Astrocyte of the cerebellum (primary cell): ENCODE data around the gene C1QTNF9.

Experiments used
- DNase-seq: peaks from one replicate; pipeline ENCODE4 v3.0.0-alpha.2; 2011; ENCODE audit warnings: low read depth
- H3K4me3 ChIP-seq: 2 replicates; pipeline ENCODE4 v1.5.1; 2011; ENCODE audit warnings: mild to moderate bottlenecking, low read depth, low read length, moderate library complexity
- CTCF ChIP-seq: IDR thresholded peaks from 2 replicates; pipeline ENCODE4 v1.5.1; 2012; ENCODE audit warnings: low read length, low read depth, moderate library complexity, mild to moderate bottlenecking; ENCODE audit errors: missing control alignments
- in situ Hi-C: cut with HindIII; loops from 2 replicates; pipeline ENCODE4 v1.10.0; 2017; ENCODE audit warnings: low sequenced_read_pairs

C1QTNF9 gene

GRCh38 chr13:24273926-24274325, 35.5 kb upstream of the C1QTNF9 start:
- H3K4me3 ChIP-seq: no peak overlapping the region
- TF ChIP-seq CTCF: no peak
- in situ Hi-C loops: no loop called here

GRCh38 chr13:24274452-24275021, 34.8 kb upstream of the C1QTNF9 start:
- TF ChIP-seq CTCF: no peak
- in situ Hi-C loops: no loop called here
- no peak for DNase-seq
- H3K4me3 ChIP-seq: no peak overlapping the region

More at GRCh38 chr13:24273926-24274325, 35.5 kb upstream of the C1QTNF9 start:
- no peak for DNase-seq

GRCh38 chr13:24275041-24275440, 34.3 kb upstream of the C1QTNF9 start:
- H3K4me3 ChIP-seq: no peak overlapping the region
- TF ChIP-seq CTCF: no peak
- DNase-seq: no peak
- in situ Hi-C loops: no loop called here

- TF ChIP-seq CTCF: no peak
- no peak overlapping the region for H3K4me3 ChIP-seq
- in situ Hi-C loops: no loop called here
- no peak for DNase-seq
Observed at GRCh38 chr13:24276306-24276705, 33.1 kb upstream of the C1QTNF9 start.

- DNase-seq: no peak
- in situ Hi-C loops: no loop called here
- H3K4me3 ChIP-seq: no peak overlapping the region
- TF ChIP-seq CTCF: no peak
Observed at GRCh38 chr13:24276861-24277260, 32.5 kb upstream of the C1QTNF9 start.

- no peak for TF ChIP-seq CTCF
- H3K4me3 ChIP-seq: no peak overlapping the region
- in situ Hi-C loops: no loop called here
- no peak for DNase-seq
Observed at GRCh38 chr13:24277761-24278160, 31.6 kb upstream of the C1QTNF9 start.
